HFF-Myc (cell line): ENCODE results near the gene TES.
A peak's percentile ranks its signal among the peaks of the same experiment; 100 is the strongest.

ENCODE experiments used
- DNase-seq: peaks from one replicate; pipeline ENCODE4 v3.0.0-alpha.2; 2011; ENCODE audit warnings: low read depth; ENCODE audit errors: extremely low read depth
- H3K4me3 ChIP-seq: replicated peaks from 2 replicates; pipeline ENCODE4 v1.5.1; 2011; ENCODE audit warnings: low read depth, mild to moderate bottlenecking, control low read depth, low read length
- TF ChIP-seq, protein P1 (sequence below): IDR thresholded peaks from 2 replicates; pipeline ENCODE4 v1.5.1; 2012; ENCODE audit warnings: mild to moderate bottlenecking, low read depth, low read length, control low read depth; ENCODE audit errors: missing control alignments

The TES gene

DNA sequence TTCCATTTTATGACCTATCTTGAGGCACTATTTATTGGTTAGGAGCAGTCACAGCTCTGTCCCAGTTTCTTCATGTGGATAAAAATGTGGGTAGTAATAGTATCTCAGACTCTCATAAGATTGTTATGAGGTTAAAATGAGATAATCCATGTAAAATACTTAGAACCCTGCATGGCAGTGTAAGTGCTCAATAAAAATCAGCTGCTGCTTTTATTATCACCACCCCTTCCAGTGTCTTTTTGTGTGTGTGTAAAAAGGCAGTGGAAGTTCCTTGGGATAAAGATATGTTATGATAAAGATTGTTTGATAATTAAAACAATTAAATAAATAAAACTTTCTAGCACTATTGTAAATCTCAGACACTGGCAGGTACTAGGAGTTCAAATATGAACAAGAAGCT lies 15.5 kb downstream of the TES start:
- TF ChIP-seq, protein P1, sequence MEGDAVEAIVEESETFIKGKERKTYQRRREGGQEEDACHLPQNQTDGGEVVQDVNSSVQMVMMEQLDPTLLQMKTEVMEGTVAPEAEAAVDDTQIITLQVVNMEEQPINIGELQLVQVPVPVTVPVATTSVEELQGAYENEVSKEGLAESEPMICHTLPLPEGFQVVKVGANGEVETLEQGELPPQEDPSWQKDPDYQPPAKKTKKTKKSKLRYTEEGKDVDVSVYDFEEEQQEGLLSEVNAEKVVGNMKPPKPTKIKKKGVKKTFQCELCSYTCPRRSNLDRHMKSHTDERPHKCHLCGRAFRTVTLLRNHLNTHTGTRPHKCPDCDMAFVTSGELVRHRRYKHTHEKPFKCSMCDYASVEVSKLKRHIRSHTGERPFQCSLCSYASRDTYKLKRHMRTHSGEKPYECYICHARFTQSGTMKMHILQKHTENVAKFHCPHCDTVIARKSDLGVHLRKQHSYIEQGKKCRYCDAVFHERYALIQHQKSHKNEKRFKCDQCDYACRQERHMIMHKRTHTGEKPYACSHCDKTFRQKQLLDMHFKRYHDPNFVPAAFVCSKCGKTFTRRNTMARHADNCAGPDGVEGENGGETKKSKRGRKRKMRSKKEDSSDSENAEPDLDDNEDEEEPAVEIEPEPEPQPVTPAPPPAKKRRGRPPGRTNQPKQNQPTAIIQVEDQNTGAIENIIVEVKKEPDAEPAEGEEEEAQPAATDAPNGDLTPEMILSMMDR, result no peak
- no peak overlapping the region for H3K4me3 ChIP-seq
- DNase-seq, result no peak

DNA sequence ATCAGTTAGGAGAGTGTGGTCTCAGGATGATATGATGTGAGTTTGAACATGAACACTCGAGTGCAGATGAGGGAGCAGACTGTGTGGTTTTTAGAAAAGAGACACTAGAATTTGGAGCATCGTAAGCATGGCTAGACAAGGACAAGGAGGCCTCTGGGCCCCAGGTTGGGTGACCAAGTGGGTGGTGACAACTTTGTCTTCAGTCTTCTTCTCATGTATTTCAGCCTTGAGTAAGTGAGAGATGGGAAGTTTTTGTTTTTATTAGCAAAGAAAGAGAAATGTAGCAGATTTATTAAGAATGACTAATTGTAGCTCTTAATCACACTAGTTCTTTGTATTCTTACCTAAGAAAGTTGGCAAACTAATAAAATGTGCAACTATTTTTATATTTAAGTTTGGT lies 16.3 kb downstream of the TES start:
- DNase-seq, result no peak
- TF ChIP-seq, protein P1, result no peak
- H3K4me3 ChIP-seq, result no peak overlapping the region

DNA sequence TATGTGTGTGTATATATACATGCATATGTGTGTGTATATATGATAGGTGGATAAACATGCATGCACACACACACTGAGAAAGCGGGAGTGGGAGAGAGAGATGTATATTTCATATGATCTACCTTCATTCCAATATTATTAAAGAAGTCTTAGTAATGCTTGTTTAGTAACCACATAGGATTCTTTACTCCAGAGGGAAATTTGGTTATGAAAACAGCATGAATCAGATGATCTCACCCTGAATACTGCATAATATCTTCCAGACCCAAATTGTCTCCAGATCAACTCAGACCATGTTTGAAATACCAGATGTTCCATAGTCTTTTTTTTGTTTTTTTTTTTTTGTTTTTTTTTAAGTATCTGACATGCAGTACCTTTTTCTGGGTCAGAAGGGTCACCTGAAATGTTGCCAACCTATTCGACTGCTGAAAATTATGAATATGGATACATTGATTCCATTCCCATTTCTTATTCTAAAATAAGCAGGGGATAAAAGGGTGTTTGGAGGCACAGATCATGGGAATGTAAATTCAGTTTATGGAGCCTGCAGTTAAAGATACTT lies 17.4 kb downstream of the TES start:
- TF ChIP-seq, protein P1, result no peak
- no peak overlapping the region for H3K4me3 ChIP-seq
- DNase-seq, result peak; percentile 87

DNA sequence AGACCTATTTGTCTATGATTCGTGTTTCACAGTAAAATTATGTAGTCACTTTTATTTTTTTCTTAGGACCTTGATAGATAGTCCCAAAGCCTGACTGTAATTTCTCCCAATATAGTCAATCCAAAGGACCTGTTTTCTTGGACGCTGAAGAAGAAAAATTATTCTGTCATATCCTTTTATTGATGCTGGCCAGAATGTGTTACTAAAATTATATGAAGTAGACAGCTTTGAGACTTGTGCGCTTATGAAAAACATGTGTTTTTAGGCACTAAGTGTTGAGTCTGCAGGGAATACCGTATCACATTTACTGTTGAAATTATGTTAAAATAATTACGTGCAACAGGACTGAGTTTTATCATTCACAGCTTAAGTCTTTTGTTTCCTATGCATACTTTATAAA lies 17.9 kb downstream of the TES start:
- DNase-seq, result no peak
- TF ChIP-seq, protein P1, result no peak
- H3K4me3 ChIP-seq, result no peak overlapping the region

DNA sequence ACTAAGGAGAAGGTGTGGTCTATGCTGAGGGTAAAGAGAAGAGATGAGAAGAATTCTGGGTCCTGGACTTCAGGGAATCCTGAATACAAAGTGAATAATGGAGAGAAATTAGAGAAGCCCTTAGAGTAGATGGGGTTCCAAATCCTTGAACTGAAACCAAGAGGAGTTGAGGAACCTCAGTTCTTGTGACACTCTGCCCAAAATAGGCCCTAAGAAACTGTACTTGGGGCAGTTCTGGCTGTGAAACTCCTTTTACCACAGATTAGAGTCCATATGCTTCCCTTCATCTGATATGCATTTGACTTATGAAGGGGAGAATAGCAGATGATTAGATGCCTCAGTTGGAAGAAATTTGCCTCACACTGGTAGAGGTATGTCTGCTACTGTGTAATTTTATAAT lies 19.0 kb downstream of the TES start:
- H3K4me3 ChIP-seq, result no peak overlapping the region
- no peak for DNase-seq
- TF ChIP-seq, protein P1, result no peak

GRCh38 chr7:116230191-116231005 lies 20.1 kb downstream of the TES start:
- H3K4me3 ChIP-seq, result no peak overlapping the region
- DNase-seq, result no peak
- TF ChIP-seq, protein P1, result no peak
